ENCODE results near the gene ADNP. TPM values are rescaled to one million over a fixed set of nuclear protein-coding genes. Genes with fewer than 3 reads are reported as not detected.

ADNP gene
- total RNA-seq, 1 donor from 2014 or later, result 58.3 TPM

DNA sequence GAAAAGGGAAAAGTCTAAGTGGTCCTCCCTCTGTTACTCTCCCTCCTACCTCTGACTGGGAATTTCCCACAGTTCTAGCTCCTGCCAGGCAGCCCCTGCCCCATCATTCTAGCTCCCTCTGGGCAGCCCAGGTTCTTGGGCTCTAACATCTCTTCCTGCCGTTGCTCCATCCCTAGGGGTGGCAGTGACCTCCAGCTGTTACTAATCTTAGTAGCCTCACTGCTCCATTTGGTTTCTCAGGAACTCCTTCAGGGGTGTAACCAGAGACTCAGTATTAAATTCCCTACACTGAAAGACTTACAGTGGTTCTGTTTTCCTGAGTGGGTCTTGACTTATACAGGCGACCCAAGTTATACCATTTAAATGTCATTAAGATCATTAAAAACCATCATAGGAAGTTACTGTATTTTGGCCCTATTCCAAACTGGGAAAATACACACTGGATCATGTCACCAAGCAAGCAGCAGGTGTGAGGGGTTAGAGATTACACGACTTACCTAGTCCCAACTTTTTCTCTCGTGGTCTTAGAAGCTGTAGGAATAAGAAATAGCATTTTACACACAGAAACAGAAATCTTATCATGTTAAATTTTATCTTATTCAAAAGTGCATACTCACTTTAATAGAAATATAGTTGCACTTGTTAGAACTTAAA, 17.0 kb upstream of the ADNP start:
- Histone ChIP-seq H3K9me3 (no peaks in the 10 kb centered on the region), H3K4me1 (no peaks in the 10 kb centered on the region), H3K36me3 (peaks cover 100% of the 10 kb centered on the region), H3K4me3 (no peak overlapping the region), H3K27me3 (ENCODE audit: low read depth) (no peaks in the 10 kb centered on the region), H3K27ac (no peak overlapping the region)
- TF ChIP-seq, protein P1, sequence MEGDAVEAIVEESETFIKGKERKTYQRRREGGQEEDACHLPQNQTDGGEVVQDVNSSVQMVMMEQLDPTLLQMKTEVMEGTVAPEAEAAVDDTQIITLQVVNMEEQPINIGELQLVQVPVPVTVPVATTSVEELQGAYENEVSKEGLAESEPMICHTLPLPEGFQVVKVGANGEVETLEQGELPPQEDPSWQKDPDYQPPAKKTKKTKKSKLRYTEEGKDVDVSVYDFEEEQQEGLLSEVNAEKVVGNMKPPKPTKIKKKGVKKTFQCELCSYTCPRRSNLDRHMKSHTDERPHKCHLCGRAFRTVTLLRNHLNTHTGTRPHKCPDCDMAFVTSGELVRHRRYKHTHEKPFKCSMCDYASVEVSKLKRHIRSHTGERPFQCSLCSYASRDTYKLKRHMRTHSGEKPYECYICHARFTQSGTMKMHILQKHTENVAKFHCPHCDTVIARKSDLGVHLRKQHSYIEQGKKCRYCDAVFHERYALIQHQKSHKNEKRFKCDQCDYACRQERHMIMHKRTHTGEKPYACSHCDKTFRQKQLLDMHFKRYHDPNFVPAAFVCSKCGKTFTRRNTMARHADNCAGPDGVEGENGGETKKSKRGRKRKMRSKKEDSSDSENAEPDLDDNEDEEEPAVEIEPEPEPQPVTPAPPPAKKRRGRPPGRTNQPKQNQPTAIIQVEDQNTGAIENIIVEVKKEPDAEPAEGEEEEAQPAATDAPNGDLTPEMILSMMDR (IDR thresholded peaks at IDR 0.05), result no peak
- ATAC-seq (no peak), DNase-seq (no peak)
- intact Hi-C loops (cut with DNase I), result no loop called here

DNA sequence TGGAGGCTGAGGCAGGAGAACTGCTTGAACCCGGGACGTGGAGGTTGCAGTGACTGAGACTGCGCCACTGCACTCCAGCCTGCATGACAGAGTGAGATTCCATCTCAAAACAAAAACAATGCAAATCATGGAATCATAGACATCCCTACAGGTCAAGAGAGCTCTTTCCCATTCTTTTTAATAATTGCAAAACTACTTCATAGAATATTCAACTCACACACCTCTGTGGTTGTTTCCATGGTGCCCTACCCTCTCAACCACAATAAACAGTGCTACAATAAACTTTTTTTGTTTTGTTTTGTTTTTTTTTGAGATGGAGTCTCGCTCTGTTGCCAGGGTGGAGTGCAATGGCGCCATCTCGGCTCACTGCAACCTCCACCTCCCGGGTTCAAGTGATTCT, 11.8 kb upstream of the ADNP start:
- H3K36me3 ChIP-seq, result peaks cover 97% of the 10 kb centered on the region

DNA sequence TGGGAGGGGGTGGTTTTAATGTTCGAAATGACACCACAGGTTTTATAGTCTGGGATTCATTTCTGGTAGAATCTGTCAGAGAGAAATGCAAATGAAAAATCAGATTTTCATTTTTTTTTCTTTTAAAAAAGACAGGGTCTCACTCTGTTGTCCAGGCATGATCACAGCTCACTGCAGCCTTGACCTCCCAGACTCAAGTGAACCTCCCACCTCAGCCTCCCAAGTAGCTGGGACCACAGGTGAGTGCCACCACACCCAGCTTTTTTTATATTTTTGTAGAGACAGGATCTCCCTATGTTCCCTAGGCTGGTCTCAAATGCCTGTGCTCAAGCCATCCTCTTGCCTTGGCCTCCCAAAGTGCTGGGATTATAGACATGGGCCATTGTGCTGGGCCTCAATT, 2.4 kb upstream of the ADNP start:
- TF ChIP-seq, protein P1 (IDR thresholded peaks at IDR 0.05), result no peak
- ATAC-seq, result no peak
- H3K27me3 ChIP-seq (ENCODE audit: low read depth), result no peaks in the 10 kb centered on the region
- peaks cover 51% of the 10 kb centered on the region for H3K36me3 ChIP-seq
- no peak overlapping the region for H3K4me3 ChIP-seq
- no peak for DNase-seq
- H3K4me1 ChIP-seq, result peaks cover 17% of the 10 kb centered on the region
- no peak overlapping the region for H3K27ac ChIP-seq
- intact Hi-C loops (cut with DNase I), result no loop called here
- no peaks in the 10 kb centered on the region for H3K9me3 ChIP-seq

More for the DNA sequence above, 11.8 kb upstream of the ADNP start:
- Histone ChIP-seq H3K4me1 (no peaks in the 10 kb centered on the region), H3K9me3 (no peaks in the 10 kb centered on the region), H3K4me3 (no peak overlapping the region), H3K27me3 (ENCODE audit: low read depth) (no peaks in the 10 kb centered on the region), H3K27ac (no peak overlapping the region)
- DNase-seq (no peak), ATAC-seq (no peak)
- TF ChIP-seq, protein P1 (IDR thresholded peaks at IDR 0.05), result no peak
- intact Hi-C loops (cut with DNase I), result no loop called here

DNA sequence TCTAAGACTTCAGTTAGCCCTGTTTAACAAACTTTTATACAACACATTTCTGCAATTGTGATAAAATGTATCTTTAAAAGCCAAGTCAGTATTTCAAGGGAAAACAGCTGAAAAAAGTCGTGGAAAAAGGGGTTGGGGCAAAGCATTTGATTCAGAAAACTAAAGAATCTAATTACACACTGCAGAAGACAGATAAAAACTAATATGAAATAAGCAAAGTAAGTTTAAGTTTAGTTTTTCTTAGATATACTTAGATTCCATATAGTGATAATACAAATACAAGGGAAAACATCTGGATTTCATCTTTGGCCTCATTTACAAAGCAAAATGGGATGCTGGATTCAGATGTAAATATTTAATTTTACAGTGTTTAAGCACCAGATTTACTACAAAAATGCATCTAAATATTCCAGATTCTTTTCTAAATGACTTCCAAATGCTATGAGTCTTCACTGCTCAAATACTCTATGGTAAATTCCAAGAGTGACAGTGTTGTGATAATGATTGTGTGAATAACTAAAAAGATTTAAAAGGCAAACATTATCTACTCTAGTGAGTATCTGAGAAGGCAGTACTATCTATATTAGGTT, 1.5 kb upstream of the ADNP start:
- no peak overlapping the region for H3K4me3 ChIP-seq
- TF ChIP-seq, protein P1 (IDR thresholded peaks at IDR 0.05), result no peak
- H3K27me3 ChIP-seq (ENCODE audit: low read depth), result no peaks in the 10 kb centered on the region
- ATAC-seq (no peak), DNase-seq (no peak)
- peaks cover 25% of the 10 kb centered on the region for H3K4me1 ChIP-seq
- intact Hi-C loops (cut with DNase I), result no loop called here
- peaks cover 53% of the 10 kb centered on the region for H3K36me3 ChIP-seq
- no peak overlapping the region for H3K27ac ChIP-seq
- H3K9me3 ChIP-seq, result no peaks in the 10 kb centered on the region

DNA sequence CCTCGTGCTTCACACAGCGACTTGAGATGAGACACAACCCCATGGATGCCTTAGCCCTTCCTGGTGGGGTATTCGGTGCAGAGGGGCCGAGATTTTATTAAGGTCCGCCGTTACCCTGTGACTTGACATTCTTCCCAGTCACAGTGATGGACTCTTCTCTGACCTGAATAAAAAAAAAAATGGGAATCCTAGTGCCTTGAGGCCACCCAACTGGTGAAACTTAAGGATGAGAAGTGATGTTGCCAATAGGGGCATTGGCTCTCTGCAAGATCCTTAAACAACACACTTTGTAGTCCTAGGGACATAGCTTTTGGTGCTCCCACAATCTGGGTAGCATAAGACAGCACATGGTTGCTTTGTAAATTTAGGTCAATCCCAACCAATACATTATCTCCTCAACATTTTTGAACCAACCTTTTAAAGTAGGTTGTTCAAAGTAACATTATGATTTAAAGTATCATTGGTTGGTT, 814 bp upstream of the ADNP start:
- DNase-seq, result no peak
- H3K4me3 ChIP-seq, result peak overlapping the region; percentile 64
- H3K27me3 ChIP-seq (ENCODE audit: low read depth), result no peaks in the 10 kb centered on the region
- H3K4me1 ChIP-seq, result peaks cover 33% of the 10 kb centered on the region
- no peaks in the 10 kb centered on the region for H3K9me3 ChIP-seq
- TF ChIP-seq, protein P1 (IDR thresholded peaks at IDR 0.05), result no peak
- no peak for ATAC-seq
- intact Hi-C loops (cut with DNase I), result no loop called here
- H3K27ac ChIP-seq, result peak overlapping the region; percentile 99
- peaks cover 52% of the 10 kb centered on the region for H3K36me3 ChIP-seq
